ENCODE data around the gene ITGB5.

- TF ChIP-seq FOXP2 (optimal IDR thresholded peaks at IDR 0.05; ENCODE audit: borderline replicate concordance, extremely low read depth, extremely low read length, insufficient read depth) (no peak), REST (IDR thresholded peaks at IDR 0.05; ENCODE audit: insufficient read depth in 1 of 2, low read depth in 2 of 2, low read length in 2 of 2) (no peak)
These were observed 156.2 kb downstream of the ITGB5 start for GRCh38 chr3:124730941-124731297.

All from PFSK-1 (cell line).